ENCODE data around the gene CD209. TPM values are rescaled to one million over a fixed set of nuclear protein-coding genes. Genes with fewer than 3 reads are reported as not detected.

Gene CD209
- total RNA-seq, 1 donor from 2014 or later = 0.04 TPM

- no peaks in the 10 kb centered on the region for H3K36me3 ChIP-seq (ENCODE audit: control insufficient read depth, insufficient read depth, low read length)
Observed at GRCh38 chr19:7789447-7789846, 42.1 kb upstream of the CD209 start.

GRCh38 chr19:7788933-7789323 lies 41.6 kb upstream of the CD209 start:
- no peak overlapping the region for H3K4me3 ChIP-seq (ENCODE audit: low read depth, low read length)
- no peak for TF ChIP-seq CTCF (IDR thresholded peaks at IDR 0.05; ENCODE audit: insufficient read depth, low read length, poor library complexity, severe bottlenecking)
- H3K36me3 ChIP-seq (ENCODE audit: control insufficient read depth, insufficient read depth, low read length) = no peaks in the 10 kb centered on the region
- DNase-seq (ENCODE audit: low read depth) = no peak
- peaks cover 35% of the 10 kb centered on the region for H3K27me3 ChIP-seq (ENCODE audit: control insufficient read depth, insufficient read depth, low read length)

More at GRCh38 chr19:7789447-7789846, 42.1 kb upstream of the CD209 start:
- H3K4me3 ChIP-seq (ENCODE audit: low read depth, low read length) = no peak overlapping the region
- H3K27me3 ChIP-seq (ENCODE audit: control insufficient read depth, insufficient read depth, low read length) = peaks cover 35% of the 10 kb centered on the region
- no peak for DNase-seq (ENCODE audit: low read depth)
- TF ChIP-seq CTCF (IDR thresholded peaks at IDR 0.05; ENCODE audit: insufficient read depth, low read length, poor library complexity, severe bottlenecking) = no peak

- DNase-seq (ENCODE audit: low read depth) = no peak
- peaks cover 40% of the 10 kb centered on the region for H3K27me3 ChIP-seq (ENCODE audit: control insufficient read depth, insufficient read depth, low read length)
- no peak overlapping the region for H3K4me3 ChIP-seq (ENCODE audit: low read depth, low read length)
- TF ChIP-seq CTCF (IDR thresholded peaks at IDR 0.05; ENCODE audit: insufficient read depth, low read length, poor library complexity, severe bottlenecking) = no peak
- no peaks in the 10 kb centered on the region for H3K36me3 ChIP-seq (ENCODE audit: control insufficient read depth, insufficient read depth, low read length)
Observed at GRCh38 chr19:7788178-7788932, 41.0 kb upstream of the CD209 start.

GRCh38 chr19:7787602-7788177 lies 40.4 kb upstream of the CD209 start:
- DNase-seq (ENCODE audit: low read depth) = no peak
- TF ChIP-seq CTCF (IDR thresholded peaks at IDR 0.05; ENCODE audit: insufficient read depth, low read length, poor library complexity, severe bottlenecking) = no peak
- peaks cover 41% of the 10 kb centered on the region for H3K27me3 ChIP-seq (ENCODE audit: control insufficient read depth, insufficient read depth, low read length)
- no peaks in the 10 kb centered on the region for H3K36me3 ChIP-seq (ENCODE audit: control insufficient read depth, insufficient read depth, low read length)
- H3K4me3 ChIP-seq (ENCODE audit: low read depth, low read length) = no peak overlapping the region

- Histone ChIP-seq H3K36me3 (ENCODE audit: control insufficient read depth, insufficient read depth, low read length) (no peaks in the 10 kb centered on the region), H3K27me3 (ENCODE audit: control insufficient read depth, insufficient read depth, low read length) (peaks cover 41% of the 10 kb centered on the region), H3K4me3 (ENCODE audit: low read depth, low read length) (no peak overlapping the region)
- TF ChIP-seq CTCF (IDR thresholded peaks at IDR 0.05; ENCODE audit: insufficient read depth, low read length, poor library complexity, severe bottlenecking) = no peak
- DNase-seq (ENCODE audit: low read depth) = no peak
Observed at GRCh38 chr19:7787141-7787540, 39.8 kb upstream of the CD209 start.

Measured in kidney epithelial cell (primary cell).